KMS-11 (cell line): ENCODE data around the gene CENPH.
"Not testable (repeated sequence)": the region's sequence is repeated elsewhere in the genome, so short reads cannot be mapped to it uniquely, and the experiment has no call there.

ENCODE experiments used
- H2AFZ ChIP-seq: fragments of 200-600 bp; sonication (generic); 2 replicates; pipeline ENCODE4 v1.6.1; 2016; ENCODE audit warnings: antibody characterized with exemption, mixed run types, low read depth
- H3K27ac ChIP-seq: fragments of 200-600 bp; sonication (generic); 2 replicates; pipeline ENCODE4 v1.6.1; 2016; ENCODE audit warnings: mild to moderate bottlenecking, mixed run types
- H3K27me3 ChIP-seq: fragments of 200-600 bp; sonication (generic); 2 replicates; pipeline ENCODE4 v1.6.1; 2017; ENCODE audit warnings: mild to moderate bottlenecking, low read depth, mixed run types, moderate library complexity; ENCODE audit not compliant: insufficient read depth
- H3K36me3 ChIP-seq: fragments of 200-600 bp; sonication (generic); 2 replicates; pipeline ENCODE4 v1.6.1; 2017; ENCODE audit warnings: mild to moderate bottlenecking, mixed run types; ENCODE audit not compliant: insufficient read depth
- H3K4me1 ChIP-seq: fragments of 200-600 bp; sonication (generic); 2 replicates; pipeline ENCODE4 v1.6.1; 2016; ENCODE audit warnings: mild to moderate bottlenecking, low read depth, mixed run types; ENCODE audit not compliant: poor library complexity, severe bottlenecking
- H3K4me2 ChIP-seq: fragments of 200-600 bp; sonication (generic); 2 replicates; pipeline ENCODE4 v1.7.0; 2016; ENCODE audit warnings: mild to moderate bottlenecking, mixed run types
- H3K4me3 ChIP-seq: fragments of 200-600 bp; sonication (generic); IDR thresholded peaks from 2 replicates; pipeline ENCODE4 v1.6.1; 2017; ENCODE audit warnings: low read depth, low read length, mixed read lengths; ENCODE audit not compliant: insufficient read depth
- H3K79me2 ChIP-seq: fragments of 200-600 bp; sonication (generic); 2 replicates; pipeline ENCODE4 v1.6.1; 2016; ENCODE audit warnings: low read depth, mixed run types; ENCODE audit not compliant: insufficient read depth
- H3K9ac ChIP-seq: fragments of 200-600 bp; sonication (generic); 2 replicates; pipeline ENCODE4 v1.6.1; 2016; ENCODE audit warnings: mild to moderate bottlenecking, mixed run types
- H4K20me1 ChIP-seq: fragments of 200-600 bp; sonication (generic); 2 replicates; pipeline ENCODE4 v1.6.1; 2016; ENCODE audit warnings: mild to moderate bottlenecking, mixed run types; ENCODE audit not compliant: insufficient read depth
- TF ChIP-seq, protein P1 (sequence below): fragments of 200-600 bp; sonication (generic); conservative IDR thresholded peaks from 2 replicates; pipeline ENCODE4 v1.6.1; 2017; ENCODE audit warnings: low read depth, mild to moderate bottlenecking, antibody characterized with exemption, low read length, moderate library complexity, mixed read lengths

Gene CENPH

DNA sequence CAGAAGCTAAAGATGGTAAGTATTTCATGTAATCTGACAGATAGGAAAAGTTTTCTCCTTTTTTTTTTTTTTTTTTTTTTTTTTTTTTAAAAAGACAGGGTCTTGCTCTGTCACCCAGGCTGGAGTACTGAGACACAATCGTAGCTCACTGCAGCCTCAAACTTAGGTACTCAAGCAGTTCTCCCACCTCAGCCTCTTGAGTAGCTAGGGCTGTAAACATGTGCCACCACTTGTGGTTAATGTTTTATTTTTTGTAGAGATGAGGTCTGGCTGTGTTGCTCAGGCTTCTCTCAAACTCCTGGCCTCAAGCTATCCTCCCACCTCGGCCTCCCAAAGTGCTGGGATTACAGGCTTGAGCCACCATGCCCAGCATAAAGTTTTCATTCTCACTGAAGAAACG lies 63.1 kb downstream of the CENPH start:
- Histone ChIP-seq H3K4me3 (no peak overlapping the region), H2AFZ (no peak overlapping the region), H3K4me1 (peaks cover 12% of the 10 kb centered on the region), H3K27ac (no peak overlapping the region), H3K9ac (no peak overlapping the region), H4K20me1 (no peaks in the 10 kb centered on the region), H3K4me2 (no peak overlapping the region), H3K27me3 (no peaks in the 10 kb centered on the region), H3K79me2 (peaks cover 21% of the 10 kb centered on the region; the same call in 1 of the 2 replicates), H3K36me3 (no peaks in the 10 kb centered on the region; the same call in 1 of the 2 replicates)
- TF ChIP-seq, protein P1, sequence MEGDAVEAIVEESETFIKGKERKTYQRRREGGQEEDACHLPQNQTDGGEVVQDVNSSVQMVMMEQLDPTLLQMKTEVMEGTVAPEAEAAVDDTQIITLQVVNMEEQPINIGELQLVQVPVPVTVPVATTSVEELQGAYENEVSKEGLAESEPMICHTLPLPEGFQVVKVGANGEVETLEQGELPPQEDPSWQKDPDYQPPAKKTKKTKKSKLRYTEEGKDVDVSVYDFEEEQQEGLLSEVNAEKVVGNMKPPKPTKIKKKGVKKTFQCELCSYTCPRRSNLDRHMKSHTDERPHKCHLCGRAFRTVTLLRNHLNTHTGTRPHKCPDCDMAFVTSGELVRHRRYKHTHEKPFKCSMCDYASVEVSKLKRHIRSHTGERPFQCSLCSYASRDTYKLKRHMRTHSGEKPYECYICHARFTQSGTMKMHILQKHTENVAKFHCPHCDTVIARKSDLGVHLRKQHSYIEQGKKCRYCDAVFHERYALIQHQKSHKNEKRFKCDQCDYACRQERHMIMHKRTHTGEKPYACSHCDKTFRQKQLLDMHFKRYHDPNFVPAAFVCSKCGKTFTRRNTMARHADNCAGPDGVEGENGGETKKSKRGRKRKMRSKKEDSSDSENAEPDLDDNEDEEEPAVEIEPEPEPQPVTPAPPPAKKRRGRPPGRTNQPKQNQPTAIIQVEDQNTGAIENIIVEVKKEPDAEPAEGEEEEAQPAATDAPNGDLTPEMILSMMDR: no peak

DNA sequence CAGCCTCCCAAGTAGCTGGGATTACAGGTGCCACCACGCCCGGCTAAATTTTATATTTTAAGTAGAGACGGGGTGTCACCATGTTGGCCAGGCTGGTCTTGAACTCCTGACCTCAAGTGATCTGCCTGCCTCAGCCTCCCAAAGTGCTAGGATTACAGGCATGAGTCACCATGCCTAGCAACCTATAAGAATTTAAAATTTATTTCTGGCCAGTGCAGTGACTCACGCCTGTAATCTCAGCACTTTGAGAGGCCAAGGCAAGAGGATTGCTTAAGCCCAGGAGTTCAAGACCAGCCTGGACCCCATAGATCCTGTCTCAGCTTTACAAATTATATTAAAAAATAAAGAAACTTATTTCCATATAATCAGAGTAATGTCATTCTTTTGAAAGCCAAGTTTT lies 66.6 kb downstream of the CENPH start:
- H3K4me3 ChIP-seq, H3K36me3 ChIP-seq, H2AFZ ChIP-seq, H4K20me1 ChIP-seq, H3K27me3 ChIP-seq, H3K79me2 ChIP-seq, H3K4me1 ChIP-seq, H3K9ac ChIP-seq, H3K27ac ChIP-seq, H3K4me2 ChIP-seq: not testable (repeated sequence)

DNA sequence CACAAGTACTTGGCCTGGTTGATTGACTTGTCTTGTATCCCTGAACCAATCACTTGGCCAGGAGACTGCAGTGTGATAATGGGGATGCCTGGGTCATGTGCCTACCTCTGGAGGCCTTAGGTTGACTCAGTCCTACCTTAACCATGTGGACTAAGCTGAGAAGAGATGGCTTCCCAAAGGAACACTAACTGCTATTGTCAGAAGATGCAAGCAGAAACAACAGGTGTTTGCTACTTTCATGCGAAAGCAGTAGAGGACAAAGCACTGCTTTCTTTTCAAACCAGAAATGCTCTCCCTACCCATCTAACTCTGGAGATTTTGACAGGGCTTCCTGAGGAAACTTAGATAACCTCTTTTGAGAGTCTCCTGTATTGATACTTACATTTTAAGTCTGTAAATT lies 68.2 kb downstream of the CENPH start:
- no peak overlapping the region for H3K27ac ChIP-seq
- H3K36me3 ChIP-seq: no peaks in the 10 kb centered on the region; the same call in 1 of the 2 replicates
- no peak overlapping the region for H3K9ac ChIP-seq
- no peaks in the 10 kb centered on the region for H3K4me1 ChIP-seq
- no peak overlapping the region for H3K4me3 ChIP-seq
- H3K27me3 ChIP-seq: no peaks in the 10 kb centered on the region
- no peaks in the 10 kb centered on the region for H4K20me1 ChIP-seq
- H3K79me2 ChIP-seq: no peaks in the 10 kb centered on the region
- H2AFZ ChIP-seq: no peak overlapping the region
- H3K4me2 ChIP-seq: no peak overlapping the region
- TF ChIP-seq, protein P1: no peak
